H9 (cell line): ENCODE results near the gene PAOX. TPM values are rescaled to one million over a fixed set of nuclear protein-coding genes. Genes with fewer than 3 reads are reported as not detected.

Source experiments
- DNase-seq: peaks from one replicate; pipeline ENCODE4 v3.0.0-alpha.2; 2017
- H2AFZ ChIP-seq: one replicate; pipeline ENCODE4 v1.6.1; 2013; ENCODE audit warnings: mild to moderate bottlenecking, low read length, control low read depth, moderate library complexity
- H2AK5ac ChIP-seq: 2 replicates; pipeline ENCODE4 v1.6.1; 2013; ENCODE audit warnings: low read length, control low read depth, mixed read lengths; ENCODE audit not compliant: insufficient read length
- H2BK120ac ChIP-seq: one replicate; pipeline ENCODE4 v1.6.1; 2013; ENCODE audit warnings: low read depth, mild to moderate bottlenecking, low read length, control low read depth, inconsistent platforms; ENCODE audit not compliant: poor library complexity, severe bottlenecking
- H2BK12ac ChIP-seq: 2 replicates; pipeline ENCODE4 v1.6.1; 2013; ENCODE audit warnings: low read length, control low read depth, mixed read lengths, low read depth; ENCODE audit not compliant: insufficient read length
- H2BK15ac ChIP-seq: 2 replicates; pipeline ENCODE4 v1.6.1; 2013; ENCODE audit warnings: low read depth, low read length, control low read depth
- H2BK20ac ChIP-seq: one replicate; pipeline ENCODE4 v1.6.1; 2013; ENCODE audit warnings: low read depth, mild to moderate bottlenecking, low read length, control low read depth, inconsistent platforms; ENCODE audit not compliant: poor library complexity, severe bottlenecking
- H2BK5ac ChIP-seq: 2 replicates; pipeline ENCODE4 v1.6.1; 2013; ENCODE audit warnings: low read length, control low read depth, mixed read lengths; ENCODE audit not compliant: insufficient read length
- H3K14ac ChIP-seq: 2 replicates; pipeline ENCODE4 v1.6.1; 2013; ENCODE audit warnings: low read length, control low read depth; ENCODE audit not compliant: insufficient read depth
- H3K18ac ChIP-seq: 2 replicates; pipeline ENCODE4 v1.6.1; 2013; ENCODE audit warnings: low read depth, mild to moderate bottlenecking, mixed read lengths, low read length, control low read depth; ENCODE audit not compliant: insufficient read length
- H3K23ac ChIP-seq: 2 replicates; pipeline ENCODE4 v1.6.1; 2013; ENCODE audit warnings: low read length, control low read depth, mixed read lengths, low read depth; ENCODE audit not compliant: insufficient read length
- H3K23me2 ChIP-seq: 2 replicates; pipeline ENCODE4 v1.6.1; 2013; ENCODE audit warnings: low read depth, mild to moderate bottlenecking, mixed read lengths, low read length, control low read depth; ENCODE audit not compliant: insufficient read length, poor library complexity, severe bottlenecking
- H3K27ac ChIP-seq: 2 replicates; pipeline ENCODE4 v1.5.1; 2013; ENCODE audit warnings: low read length, control low read depth, mixed read lengths, low read depth; ENCODE audit not compliant: insufficient read length
- H3K27me3 ChIP-seq: 2 replicates; pipeline ENCODE4 v1.6.1; 2013; ENCODE audit warnings: low read length, control low read depth, inconsistent platforms; ENCODE audit not compliant: insufficient read depth
- H3K4ac ChIP-seq: 2 replicates; pipeline ENCODE4 v1.6.1; 2013; ENCODE audit warnings: low read depth, mild to moderate bottlenecking, control low read depth, inconsistent platforms, low read length, moderate library complexity
- H3K4me1 ChIP-seq: 2 replicates; pipeline ENCODE4 v1.6.1; 2013; ENCODE audit warnings: low read length, control low read depth, inconsistent platforms; ENCODE audit not compliant: insufficient read depth
- H3K4me2 ChIP-seq: 2 replicates; pipeline ENCODE4 v1.6.1; 2013; ENCODE audit warnings: low read length, control low read depth, mixed read lengths; ENCODE audit not compliant: insufficient read length, insufficient read depth
- H3K56ac ChIP-seq: 2 replicates; pipeline ENCODE4 v1.6.1; 2013; ENCODE audit warnings: low read depth, mild to moderate bottlenecking, mixed read lengths, low read length, control low read depth; ENCODE audit not compliant: insufficient read length
- H3K79me1 ChIP-seq: 2 replicates; pipeline ENCODE4 v1.6.1; 2013; ENCODE audit warnings: low read depth, mild to moderate bottlenecking, moderate library complexity, low read length, control low read depth, inconsistent platforms; ENCODE audit not compliant: insufficient read depth, poor library complexity, severe bottlenecking
- H3K79me2 ChIP-seq: 2 replicates; pipeline ENCODE4 v1.6.1; 2013; ENCODE audit warnings: low read length, control low read depth, inconsistent platforms; ENCODE audit not compliant: insufficient read depth
- H3K9ac ChIP-seq: 2 replicates; pipeline ENCODE4 v1.6.1; 2013; ENCODE audit warnings: low read length, control low read depth, mixed read lengths; ENCODE audit not compliant: insufficient read length; ENCODE audit errors: extremely low read depth
- H3K9me3 ChIP-seq: one replicate; pipeline ENCODE4 v1.6.1; 2013; ENCODE audit warnings: low read depth, low read length, inconsistent platforms; ENCODE audit not compliant: control insufficient read depth
- H3T11ph ChIP-seq: one replicate; pipeline ENCODE4 v1.6.1; 2013; ENCODE audit warnings: mild to moderate bottlenecking, low read length, control low read depth, inconsistent platforms
- H4K20me1 ChIP-seq: one replicate; pipeline ENCODE4 v1.6.1; 2013; ENCODE audit not compliant: control insufficient read depth, insufficient read length, insufficient read depth
- H4K5ac ChIP-seq: 2 replicates; pipeline ENCODE4 v1.6.1; 2013; ENCODE audit warnings: low read depth, mild to moderate bottlenecking, mixed read lengths, low read length, control low read depth; ENCODE audit not compliant: insufficient read length
- H4K8ac ChIP-seq: replicated peaks from 2 replicates; pipeline ENCODE4 v1.6.1; 2013; ENCODE audit warnings: low read length, control low read depth, mixed read lengths, low read depth; ENCODE audit not compliant: insufficient read length
- H4K91ac ChIP-seq: 2 replicates; pipeline ENCODE4 v1.6.1; 2013; ENCODE audit warnings: low read depth, mild to moderate bottlenecking, moderate library complexity, mixed read lengths, low read length, control low read depth; ENCODE audit not compliant: insufficient read length
- H3K27ac Mint-ChIP-seq, 3 experiments: 2 replicates in 2 of 3; 3 replicates in 1 of 3; pipeline ENCODE4 v1.8.0; 2020 to 2021; ENCODE audit warnings: mixed read lengths in 3 of 3, mild to moderate bottlenecking in 1 of 3, moderate library complexity in 1 of 3
- H3K27me3 Mint-ChIP-seq: 2 replicates; pipeline ENCODE4 v1.8.0; 2021; ENCODE audit warnings: low read depth, mild to moderate bottlenecking, moderate library complexity, mixed read lengths
- H3K36me3 Mint-ChIP-seq, 3 experiments: 2 replicates in 2 of 3; 3 replicates in 1 of 3; pipeline ENCODE4 v1.8.0; 2020 to 2021; ENCODE audit warnings: low read depth in 3 of 3, mixed read lengths in 3 of 3; ENCODE audit not compliant: insufficient read depth in 1 of 3
- H3K4me1 Mint-ChIP-seq, 2 experiments: 2 replicates each; pipeline ENCODE4 v1.8.0; 2020; ENCODE audit warnings: mixed read lengths in 2 of 2
- H3K4me3 Mint-ChIP-seq, 2 experiments: 2 replicates in 1 of 2; 3 replicates in 1 of 2; pipeline ENCODE4 v1.8.0; 2020 to 2021; ENCODE audit warnings: mild to moderate bottlenecking in 2 of 2, mixed read lengths in 2 of 2, moderate library complexity in 1 of 2
- H3K9me3 Mint-ChIP-seq, 2 experiments: 2 replicates in 1 of 2; 3 replicates in 1 of 2; pipeline ENCODE4 v1.8.0; 2020; ENCODE audit warnings: mild to moderate bottlenecking in 2 of 2, mixed read lengths in 2 of 2, moderate library complexity in 1 of 2
- WGBS: extraction: QIAGEN DNeasy Blood & Tissue Kit; methylation state at CpG from one replicate; pipeline ENCODE4 v1.1.7; 2013; ENCODE audit warnings: missing lambda C conversion rate, low lambda C conversion rate, mixed read lengths; ENCODE audit not compliant: insufficient read length; ENCODE audit errors: extremely low coverage; 5-methylcytosine and 5-hydroxymethylcytosine counted together
- total RNA-seq: library from RNA; stranded (reverse); gene quantifications from 2 replicates; pipeline ENCODE4 v1.2.1, GENCODE V29; 2021
- TF ChIP-seq, protein P1 (sequence below): fragments of 200-600 bp; sonication (generic); conservative IDR thresholded peaks from 3 replicates; pipeline ENCODE4 v1.8.0; 2021; ENCODE audit warnings: antibody characterized with exemption, mild to moderate bottlenecking

The PAOX gene
- total RNA-seq, 1 experiment from 2014 or later, result 5.6 TPM

DNA sequence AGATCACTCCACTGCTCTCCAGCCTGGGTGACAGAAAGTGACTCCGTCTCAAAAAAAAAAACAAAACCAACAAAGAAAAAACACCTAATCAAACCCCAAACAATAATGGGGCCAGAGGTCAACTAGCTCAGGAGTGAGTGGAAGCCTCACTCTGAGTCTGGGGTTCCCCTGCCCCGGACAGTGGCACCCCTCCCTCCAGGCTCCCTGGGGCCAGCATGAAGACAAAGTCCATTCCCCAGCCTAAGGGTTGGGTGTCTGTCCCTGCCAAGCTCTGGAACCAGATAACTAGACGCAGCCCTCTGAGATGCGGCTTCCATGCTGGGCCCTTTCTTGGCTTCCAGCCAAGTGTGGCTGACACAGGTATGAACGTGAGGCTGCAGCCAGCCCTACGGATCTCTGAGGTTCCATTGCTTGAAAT, 19.5 kb upstream of the PAOX start:
- no peak overlapping the region for H3K4me2 ChIP-seq
- no peaks in the 10 kb centered on the region for H3K79me2 ChIP-seq
- no peaks in the 10 kb centered on the region for H4K20me1 ChIP-seq
- no peak overlapping the region for H3K27ac ChIP-seq
- H3T11ph ChIP-seq, result no peak overlapping the region
- TF ChIP-seq, protein P1, sequence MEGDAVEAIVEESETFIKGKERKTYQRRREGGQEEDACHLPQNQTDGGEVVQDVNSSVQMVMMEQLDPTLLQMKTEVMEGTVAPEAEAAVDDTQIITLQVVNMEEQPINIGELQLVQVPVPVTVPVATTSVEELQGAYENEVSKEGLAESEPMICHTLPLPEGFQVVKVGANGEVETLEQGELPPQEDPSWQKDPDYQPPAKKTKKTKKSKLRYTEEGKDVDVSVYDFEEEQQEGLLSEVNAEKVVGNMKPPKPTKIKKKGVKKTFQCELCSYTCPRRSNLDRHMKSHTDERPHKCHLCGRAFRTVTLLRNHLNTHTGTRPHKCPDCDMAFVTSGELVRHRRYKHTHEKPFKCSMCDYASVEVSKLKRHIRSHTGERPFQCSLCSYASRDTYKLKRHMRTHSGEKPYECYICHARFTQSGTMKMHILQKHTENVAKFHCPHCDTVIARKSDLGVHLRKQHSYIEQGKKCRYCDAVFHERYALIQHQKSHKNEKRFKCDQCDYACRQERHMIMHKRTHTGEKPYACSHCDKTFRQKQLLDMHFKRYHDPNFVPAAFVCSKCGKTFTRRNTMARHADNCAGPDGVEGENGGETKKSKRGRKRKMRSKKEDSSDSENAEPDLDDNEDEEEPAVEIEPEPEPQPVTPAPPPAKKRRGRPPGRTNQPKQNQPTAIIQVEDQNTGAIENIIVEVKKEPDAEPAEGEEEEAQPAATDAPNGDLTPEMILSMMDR, result no peak
- H2BK20ac ChIP-seq, result no peak overlapping the region
- H3K18ac ChIP-seq, result no peak overlapping the region
- H3K27me3 Mint-ChIP-seq, result peaks cover 24% of the 10 kb centered on the region
- no peak overlapping the region for H4K91ac ChIP-seq
- no peaks in the 10 kb centered on the region for H3K9me3 ChIP-seq
- H4K5ac ChIP-seq, result no peak overlapping the region
- no peak overlapping the region for H2AFZ ChIP-seq
- H3K4me3 Mint-ChIP-seq, result no peak overlapping the region
- H3K79me1 ChIP-seq, result no peaks in the 10 kb centered on the region
- no peaks in the 10 kb centered on the region for H3K9me3 Mint-ChIP-seq
- H2BK5ac ChIP-seq, result no peak overlapping the region
- H3K27ac Mint-ChIP-seq, result no peak overlapping the region
- no peak for DNase-seq
- H4K8ac ChIP-seq, result no peak overlapping the region
- H3K23me2 ChIP-seq, result no peaks in the 10 kb centered on the region
- H2AK5ac ChIP-seq, result no peak overlapping the region
- peaks cover 0 to 2% of the 10 kb centered on the region in 2 experiments; a peak in 1 of 4 replicates for H3K4me1 Mint-ChIP-seq
- peaks cover 17 to 30% (median 29%) of the 10 kb centered on the region in 3 experiments; a peak in 6 of 7 replicates for H3K36me3 Mint-ChIP-seq
- H3K14ac ChIP-seq, result no peak overlapping the region
- no peak overlapping the region for H3K9ac ChIP-seq
- no peaks in the 10 kb centered on the region for H3K4me1 ChIP-seq
- H2BK15ac ChIP-seq, result no peak overlapping the region
- WGBS, result no CpG with 5 or more reads among the region's 6 CpGs
- no peak overlapping the region for H3K4ac ChIP-seq
- no peak overlapping the region for H3K56ac ChIP-seq
- no peaks in the 10 kb centered on the region; the same call in 1 of the 2 replicates for H3K27me3 ChIP-seq
- no peak overlapping the region for H2BK120ac ChIP-seq
- H2BK12ac ChIP-seq, result no peak overlapping the region
- H3K23ac ChIP-seq, result no peak overlapping the region
